CD4-positive, alpha-beta T cell treated with Interleukin-2 at 100 ng/mL for 4 hours (primary cell): Measurements from ENCODE around the gene C1GALT1.

ENCODE experiments used
- DNase-seq: peaks from one replicate; pipeline ENCODE4 v3.0.0-alpha.2; 2020; ENCODE audit warnings: low spot score

C1GALT1 gene

DNA sequence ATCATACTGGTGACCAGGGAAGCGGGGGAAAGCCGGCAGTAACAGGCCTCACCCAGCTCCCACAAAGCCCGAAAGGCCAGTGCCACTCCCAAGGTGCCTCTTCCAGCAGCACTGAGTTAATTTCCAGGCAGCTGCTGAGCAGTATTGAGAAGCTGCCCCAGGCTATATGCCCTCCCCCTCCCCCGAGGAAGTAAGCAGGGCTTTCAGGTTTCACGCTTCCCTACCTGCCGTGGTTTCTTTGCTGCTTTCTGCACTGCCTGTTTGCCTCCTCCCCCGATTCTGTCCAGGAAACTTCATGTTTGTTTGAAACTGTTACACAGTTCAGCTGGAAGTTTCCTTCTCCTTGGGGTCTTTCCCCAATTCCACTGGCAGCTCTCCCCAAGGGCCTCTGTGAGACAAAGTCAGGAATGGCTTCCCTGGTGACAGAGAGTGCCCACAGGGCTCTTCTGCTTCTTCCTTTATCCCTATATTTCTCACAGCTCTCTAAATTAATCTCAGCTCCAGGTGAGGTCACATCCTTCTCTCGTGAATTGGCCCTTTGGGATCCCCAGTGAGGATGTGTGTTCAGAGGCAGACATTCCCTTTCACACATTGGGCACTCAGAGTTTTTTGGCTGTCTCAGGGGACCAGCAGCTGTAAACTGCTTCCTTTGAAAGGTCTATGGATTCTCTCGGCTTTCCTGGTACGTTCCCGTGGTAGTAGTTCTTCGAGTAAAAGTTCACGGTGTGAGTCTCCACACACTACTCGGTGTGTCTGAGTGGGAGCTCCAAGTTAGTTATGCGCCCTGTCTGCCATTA is 19.4 kb downstream of the C1GALT1 start:
- peak; percentile 41 for DNase-seq

DNA sequence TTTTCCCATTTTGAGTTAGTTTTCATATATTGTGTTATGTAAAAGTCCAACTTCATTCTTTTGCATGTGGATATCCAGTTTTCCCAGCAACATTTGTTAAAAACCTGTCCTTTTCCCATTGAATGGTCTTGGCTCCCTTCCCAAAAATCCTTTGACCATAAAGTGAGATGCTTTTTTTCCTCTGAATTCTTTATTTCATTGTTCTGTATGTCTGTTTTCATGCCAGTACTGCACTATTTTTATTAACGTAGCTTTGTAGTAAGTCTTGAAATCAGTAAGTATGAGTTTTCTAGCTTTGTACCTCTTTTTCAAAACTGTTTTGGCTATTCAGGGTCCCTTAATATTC is 20.0 kb downstream of the C1GALT1 start:
- DNase-seq: no peak

DNA sequence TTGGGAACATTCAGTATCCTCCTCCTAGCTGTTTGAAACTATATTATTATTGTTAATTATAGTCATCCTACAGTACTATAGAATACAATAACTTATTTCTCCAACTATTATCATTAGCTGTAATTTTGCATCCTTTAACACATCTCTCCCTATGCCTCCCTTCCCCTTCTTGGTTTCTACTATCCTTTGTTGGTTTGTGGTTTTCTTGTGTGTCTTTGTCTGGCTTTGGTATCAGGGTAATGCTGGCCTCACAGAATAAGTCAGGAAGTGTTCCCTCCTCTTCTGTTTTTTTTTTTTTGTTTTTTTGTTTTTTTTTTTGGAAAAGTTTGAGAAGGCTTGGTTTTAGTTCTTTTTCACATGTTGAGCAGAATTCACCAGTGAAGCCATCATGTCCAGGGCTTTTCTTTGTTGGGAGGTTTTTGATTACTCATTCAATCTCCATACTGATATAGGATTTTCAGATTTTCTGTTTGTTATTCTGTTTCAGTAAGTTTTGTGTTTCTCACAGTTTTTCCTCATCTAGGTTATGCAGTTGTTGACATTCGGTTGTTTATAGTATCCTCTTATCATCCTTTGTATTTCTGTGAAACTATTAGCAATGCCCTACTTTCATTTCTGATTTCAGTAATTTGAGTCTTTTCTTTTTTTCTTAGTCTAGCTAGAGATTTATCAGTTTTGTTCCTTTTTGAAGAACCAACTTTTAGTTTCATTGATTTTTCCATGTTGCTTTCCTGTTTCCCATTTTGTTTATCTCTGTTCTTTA is 21.6 kb downstream of the C1GALT1 start:
- DNase-seq: no peak

DNA sequence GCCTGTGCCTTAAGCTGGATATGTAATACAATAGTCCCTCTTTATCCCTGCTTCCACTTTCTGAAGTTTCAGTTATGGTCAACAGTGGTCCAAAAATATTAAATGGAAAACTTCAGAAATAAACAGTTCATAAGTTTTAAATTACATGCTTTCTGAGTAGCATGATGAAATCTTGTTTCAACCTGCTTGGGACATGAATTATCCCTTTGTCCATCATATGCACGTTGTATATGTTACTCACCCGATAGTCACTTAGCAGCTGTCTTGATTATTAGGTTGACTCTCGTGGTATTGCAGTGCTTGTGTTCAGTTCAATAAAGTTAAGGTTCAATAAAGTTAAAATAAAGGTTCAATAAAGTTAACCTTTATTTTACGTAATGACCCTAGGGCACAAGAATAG is 25.5 kb downstream of the C1GALT1 start:
- no peak for DNase-seq

DNA sequence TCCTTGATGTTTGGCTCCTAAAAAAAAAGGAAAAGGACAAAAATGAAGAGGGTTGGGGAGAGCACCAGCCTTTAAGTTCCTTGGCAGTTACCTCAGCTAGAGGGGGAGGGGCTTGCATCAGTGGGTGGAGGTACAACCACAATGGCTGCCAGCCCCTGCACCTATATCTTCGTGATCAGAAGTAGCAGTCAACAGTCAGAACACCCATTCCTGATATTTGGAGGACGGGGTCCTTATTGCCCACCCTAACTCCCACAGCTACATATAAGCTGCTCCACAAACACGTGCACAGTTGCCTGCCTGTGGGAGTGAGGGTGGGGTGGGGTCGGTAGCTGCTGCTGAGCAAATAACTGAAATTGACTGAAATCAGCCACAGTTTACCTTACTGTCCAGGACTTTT is 26.2 kb downstream of the C1GALT1 start:
- DNase-seq: no peak

DNA sequence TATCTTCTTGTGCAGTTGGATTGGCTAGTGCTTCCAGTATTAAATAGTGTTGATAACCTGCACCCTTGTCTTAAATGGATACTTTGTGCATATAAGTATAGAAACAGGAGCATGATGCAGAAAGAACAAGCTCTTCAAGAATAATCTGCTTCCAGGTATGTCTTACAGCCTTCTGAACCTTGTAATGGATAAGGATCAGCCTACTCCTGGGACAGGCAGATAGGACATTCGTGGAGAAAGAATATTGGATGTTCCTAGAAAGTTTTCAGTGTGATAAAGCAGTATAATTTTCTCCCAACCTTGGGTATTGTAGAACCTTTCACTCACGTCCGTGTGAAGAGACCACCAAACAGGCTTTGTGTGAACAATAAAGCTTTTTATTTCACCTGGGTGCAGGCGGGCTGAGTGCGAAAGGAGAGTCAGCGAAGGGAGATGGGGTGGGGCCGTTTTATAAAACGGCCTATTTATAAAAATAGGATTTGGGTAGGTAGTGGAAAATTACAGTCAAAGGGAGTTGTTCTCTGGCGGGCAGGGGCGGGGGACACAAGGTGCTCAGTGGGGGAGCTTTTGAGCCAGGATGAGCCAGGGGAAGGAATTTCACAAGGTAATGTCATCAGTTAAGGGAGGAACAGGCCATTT is 27.2 kb downstream of the C1GALT1 start:
- DNase-seq: no peak

DNA sequence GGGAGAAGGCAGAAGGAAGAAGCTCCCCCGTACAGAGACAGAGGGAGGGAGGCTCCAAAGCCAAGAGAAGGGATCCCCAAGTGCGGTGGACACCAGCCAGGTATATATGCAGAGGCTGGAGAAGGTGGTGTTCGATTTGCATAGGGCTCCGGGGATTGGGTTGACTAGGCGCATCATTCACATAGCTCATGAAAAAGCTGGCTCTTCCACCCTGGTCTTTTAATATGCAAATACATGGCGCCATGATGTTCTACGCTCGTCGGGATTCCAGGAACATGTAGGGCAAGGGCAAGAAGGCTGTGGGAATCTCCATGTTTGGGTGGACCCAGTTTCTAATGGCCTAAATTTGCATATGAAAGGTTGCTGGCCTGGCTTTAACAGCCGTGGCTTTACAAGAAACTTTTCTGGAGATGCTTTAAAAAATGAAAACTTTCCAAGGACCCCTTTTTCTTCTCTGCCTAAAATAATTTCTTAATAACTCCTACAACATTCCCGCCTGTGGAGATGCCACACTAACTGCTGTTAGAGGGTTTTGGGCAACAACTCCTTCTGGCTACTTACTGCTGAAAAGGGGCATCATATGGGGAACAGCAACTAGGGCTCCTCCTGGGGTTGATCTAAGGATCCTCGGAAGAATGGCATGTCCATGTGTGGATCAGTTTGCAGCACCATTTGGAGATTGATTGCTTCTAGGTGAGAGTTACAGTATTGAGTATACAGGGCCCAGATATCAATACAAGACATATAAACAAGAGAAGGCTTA is 28.3 kb downstream of the C1GALT1 start:
- DNase-seq: no peak

DNA sequence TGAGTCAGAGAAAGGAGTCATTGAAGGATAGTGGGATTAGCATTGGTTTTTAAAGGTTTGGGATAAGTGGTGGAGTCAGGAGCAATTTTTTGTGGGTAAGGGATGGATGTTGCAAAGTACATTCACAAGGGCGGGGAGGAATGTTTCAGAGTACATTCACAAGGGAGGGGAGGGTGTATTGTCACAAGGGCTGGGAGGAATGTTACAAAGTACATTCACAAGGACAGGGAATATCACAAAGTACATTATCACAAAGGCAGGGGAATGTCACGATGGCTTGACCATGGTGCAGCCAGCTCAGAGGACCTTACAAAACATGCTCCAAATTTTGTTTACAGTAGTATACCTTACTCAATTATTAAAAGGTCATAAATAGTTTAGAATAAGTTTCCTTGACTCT is 30.3 kb downstream of the C1GALT1 start:
- no peak for DNase-seq

DNA sequence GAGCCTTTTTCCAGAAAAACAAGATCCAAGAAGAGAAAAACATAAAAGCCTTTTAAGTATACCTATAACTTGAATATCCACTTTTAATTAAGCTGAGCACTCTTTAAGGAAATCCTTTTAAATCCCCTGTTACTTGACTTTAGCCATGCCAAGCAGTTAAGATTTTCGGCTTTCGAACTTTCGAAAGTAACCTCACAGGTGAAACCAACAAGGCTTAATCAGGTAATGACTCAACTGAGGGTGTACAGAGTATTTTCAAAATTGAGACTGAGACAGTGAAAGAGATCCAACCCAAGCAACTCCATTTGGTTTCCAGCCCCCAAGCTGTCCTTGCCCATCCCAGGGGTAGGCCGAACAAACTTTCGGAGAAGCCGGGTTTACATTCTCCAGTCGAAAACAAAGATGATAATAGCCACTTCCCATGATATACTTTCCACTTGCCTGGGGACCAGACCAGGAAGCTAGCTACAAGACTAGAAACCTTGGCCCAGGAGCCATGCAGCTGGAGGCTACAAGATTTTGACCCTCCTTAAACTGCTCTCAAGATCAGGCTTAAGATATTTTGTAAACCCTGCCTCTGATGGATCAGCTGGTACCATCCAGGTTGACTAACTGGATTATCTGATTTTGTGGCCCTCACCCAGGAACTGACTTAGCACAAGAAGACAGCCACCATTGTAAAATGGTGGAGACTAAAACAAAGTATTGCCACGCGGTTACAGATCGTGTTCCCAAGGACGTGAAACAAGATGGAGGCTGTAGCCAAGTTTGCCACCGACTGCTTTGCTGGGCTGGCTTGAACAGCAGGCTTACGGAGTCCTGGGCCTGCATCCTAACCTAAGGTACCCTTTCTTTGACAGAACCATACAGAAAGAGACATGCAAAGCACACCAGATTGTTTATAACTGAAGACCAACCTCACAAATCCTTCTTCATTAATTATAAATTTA is 32.3 kb downstream of the C1GALT1 start:
- DNase-seq: no peak

DNA sequence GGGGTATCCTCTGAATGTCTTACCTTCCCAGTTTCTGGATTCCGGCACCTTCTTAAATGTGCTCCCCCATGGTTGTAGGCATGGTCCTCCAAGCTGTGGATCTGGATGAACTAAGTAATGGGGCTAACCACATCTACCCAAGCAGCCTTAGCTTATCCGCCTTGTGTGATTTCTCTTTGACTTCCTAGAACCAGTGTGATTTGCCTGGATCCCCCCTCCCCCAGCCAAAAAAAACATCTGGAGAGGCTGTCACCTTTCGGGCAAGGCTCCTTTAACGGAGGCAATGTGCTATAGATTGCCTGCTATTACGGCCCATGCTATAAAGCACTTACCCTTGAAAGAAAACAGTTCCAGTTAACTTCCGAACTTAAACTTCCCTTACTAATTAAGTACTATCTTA is 33.9 kb downstream of the C1GALT1 start:
- DNase-seq: no peak

DNA sequence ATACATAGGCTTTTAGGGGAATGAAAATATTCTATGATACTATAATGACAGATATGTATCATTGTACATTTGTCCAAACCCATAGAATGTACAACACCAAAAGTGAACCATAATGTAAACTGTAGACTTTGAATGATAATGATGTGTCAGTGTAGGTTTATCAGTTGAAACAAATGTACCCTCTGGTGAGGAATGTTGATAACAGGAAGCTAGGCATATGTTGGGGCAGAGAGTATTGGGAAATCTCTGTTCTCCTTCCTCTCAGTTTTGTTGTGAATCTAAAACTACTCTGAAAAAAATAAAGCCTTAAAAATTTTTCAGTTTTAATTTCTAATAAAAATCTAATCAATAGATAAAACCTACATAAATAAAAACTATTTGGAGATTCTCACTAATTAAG is 36.9 kb downstream of the C1GALT1 start:
- no peak for DNase-seq

DNA sequence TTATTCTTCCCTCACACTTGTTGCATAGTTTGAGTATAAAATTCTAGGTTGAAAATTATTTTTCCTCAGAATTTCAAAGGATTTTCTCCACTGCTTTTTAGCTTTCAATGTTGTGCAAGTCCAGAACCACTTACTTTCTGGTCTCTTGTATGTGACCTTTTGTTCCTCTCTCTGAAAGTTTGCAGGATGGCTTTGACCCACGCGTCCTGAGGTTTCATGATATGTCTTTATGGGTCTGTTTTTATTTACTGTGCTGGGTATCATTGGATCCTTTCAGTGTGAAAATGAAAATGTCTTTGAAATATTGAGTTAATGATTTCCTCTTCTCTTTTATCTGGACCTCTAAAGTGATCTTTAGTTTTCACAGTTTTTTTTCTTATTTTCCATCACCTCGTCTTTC is 38.5 kb downstream of the C1GALT1 start:
- no peak for DNase-seq

DNA sequence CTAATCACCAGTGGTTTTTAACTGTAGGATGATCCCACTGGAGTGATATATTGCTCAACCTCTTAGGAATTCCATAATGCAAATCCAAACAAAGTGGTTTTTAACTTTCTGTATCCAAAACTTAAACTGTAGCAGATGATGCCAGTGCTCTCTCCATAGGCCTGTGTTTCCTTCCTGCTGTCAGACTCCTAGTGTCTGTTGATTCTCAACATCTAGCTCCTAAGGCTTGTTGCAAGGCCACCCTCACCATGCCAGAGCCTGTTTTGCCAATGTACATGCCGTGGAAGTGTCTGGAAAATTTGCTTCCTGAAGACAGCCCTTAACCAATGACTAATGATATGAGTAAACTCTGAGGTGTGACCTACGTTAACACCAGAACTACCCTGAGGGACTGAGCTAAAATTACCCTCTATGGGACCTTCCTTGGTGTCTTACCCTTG is 39.3 kb downstream of the C1GALT1 start:
- no peak for DNase-seq

DNA sequence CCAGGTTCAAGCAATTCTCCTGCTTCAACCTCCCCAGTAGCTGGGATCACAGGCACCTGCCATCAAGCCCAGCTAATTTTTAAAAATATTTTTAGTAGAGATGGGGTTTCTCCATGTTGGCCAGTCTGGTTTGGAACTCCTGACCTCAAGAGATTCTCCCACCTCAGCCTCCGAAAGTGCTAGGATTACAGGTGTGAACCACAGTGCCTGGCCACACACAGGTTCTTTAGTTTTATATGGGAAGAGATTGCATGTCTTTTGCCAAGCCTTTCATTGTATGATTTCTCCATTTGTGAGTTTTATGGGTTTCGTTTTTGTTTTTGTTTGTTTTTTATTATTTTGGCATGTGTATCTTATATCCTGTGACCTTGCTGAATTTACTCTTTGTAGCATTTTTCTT is 40.9 kb downstream of the C1GALT1 start:
- no peak for DNase-seq

DNA sequence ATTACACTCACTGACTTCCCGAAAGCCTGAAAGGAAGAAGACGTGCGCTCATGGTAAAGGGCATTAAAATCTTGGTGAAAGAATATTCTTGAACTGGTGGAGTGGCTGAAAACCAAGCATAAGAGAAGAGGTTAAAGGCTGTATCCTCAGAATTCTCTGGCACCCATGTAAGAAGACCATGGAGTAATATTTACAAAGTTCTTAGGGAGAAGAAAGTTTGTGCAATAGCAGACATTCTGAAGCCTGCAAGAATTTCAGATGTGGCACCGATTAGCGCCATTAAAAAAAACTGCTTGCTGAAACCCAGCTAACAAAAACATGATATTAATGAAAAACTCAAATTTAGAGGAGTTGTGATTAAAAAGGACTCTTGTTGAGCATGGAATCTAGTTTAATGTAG is 44.1 kb downstream of the C1GALT1 start:
- DNase-seq: no peak

DNA sequence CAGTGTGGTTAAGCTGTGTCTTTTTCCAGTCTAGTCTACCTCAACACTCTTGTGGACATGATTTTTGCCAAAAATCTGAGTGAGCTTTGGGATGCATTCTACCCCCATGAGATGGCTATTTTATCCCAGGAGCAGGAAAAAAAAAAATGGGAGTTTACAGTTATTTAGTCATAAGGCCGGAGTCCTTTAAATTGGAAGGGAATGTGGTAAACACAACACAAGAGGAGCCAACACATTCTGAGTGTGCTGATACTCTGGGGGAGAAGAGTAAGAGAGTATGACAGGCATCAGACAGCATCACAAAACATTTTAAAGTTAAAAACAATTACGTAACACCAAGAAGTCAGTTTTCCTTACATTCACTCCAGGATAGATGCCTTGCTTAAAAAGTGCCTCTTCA is 46.1 kb downstream of the C1GALT1 start:
- no peak for DNase-seq

DNA sequence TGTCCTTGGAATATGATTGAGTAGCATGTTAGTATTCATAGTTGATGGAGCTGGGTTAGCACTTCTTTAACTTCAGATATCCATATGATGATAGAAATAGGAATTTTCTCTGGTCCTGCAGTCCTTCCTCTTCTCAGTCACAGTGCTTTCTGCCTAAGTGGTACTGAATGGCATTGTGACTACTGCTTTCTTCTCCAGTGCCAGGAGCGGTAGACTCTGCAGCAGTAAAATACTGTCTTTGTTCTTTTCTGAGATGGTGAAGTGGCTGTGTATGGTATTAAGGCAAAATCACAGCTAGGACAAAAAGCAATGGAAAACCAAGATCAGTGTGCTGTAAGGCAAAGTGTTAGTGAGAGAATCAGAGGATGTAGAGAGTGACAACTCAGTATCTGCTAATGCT is 46.6 kb downstream of the C1GALT1 start:
- no peak for DNase-seq

DNA sequence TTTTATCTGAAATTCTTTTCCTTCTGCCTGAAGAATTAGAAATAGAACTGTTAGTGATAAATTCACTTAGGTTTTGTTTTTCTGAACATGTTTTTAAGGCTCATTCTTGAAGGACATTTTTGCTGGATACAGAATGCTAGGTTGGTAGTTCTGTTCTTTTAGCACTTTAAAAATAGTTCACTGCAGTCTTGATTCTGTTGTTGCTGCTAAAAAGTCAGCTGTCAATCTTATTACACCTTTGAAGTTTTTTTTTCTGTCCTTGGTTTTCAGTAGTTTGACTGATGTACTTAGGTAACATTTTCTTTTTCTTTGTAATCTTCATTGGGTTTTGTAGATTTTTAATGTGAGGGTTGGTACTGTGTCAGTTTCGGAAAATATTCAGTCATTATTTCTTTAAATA is 48.7 kb downstream of the C1GALT1 start:
- no peak for DNase-seq

DNA sequence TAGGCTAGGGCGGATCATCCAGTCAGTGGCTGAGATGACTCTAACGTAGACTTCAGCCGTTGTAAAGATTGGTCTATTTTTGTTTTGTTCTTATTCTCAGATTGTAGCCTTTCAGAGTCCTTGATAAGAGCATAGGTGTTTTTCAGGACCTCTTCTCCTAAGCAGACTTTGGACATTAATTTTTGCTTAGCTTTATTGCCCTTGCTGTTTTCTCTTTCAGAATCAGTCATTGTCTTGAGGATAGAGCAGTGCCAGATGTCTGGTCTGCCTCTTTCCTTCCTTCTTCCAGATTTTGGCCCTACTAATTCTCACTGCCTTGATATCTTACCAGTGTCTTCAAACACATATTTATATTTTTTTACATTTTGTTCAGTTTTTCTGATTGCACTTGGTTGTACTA is 49.5 kb downstream of the C1GALT1 start:
- DNase-seq: no peak

DNA sequence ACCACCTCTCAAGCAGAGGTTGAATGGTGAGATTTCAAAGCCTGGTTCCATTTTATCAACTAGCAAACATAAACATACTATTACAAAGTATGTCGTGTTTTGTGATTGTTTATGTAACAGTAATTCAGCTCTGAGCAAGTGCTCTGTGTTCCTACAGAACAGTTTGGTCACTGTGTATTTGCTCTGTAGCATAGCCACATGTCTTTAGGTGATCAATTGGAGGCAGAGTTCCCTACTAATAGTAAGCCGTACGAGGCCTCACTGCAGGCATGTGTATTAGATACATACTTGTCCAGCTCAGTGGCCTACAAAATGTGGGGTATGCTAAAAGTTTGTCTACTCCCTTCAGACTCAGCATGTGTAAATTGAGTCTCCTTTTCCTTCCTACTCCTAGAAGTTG is 53.0 kb downstream of the C1GALT1 start:
- no peak for DNase-seq

DNA sequence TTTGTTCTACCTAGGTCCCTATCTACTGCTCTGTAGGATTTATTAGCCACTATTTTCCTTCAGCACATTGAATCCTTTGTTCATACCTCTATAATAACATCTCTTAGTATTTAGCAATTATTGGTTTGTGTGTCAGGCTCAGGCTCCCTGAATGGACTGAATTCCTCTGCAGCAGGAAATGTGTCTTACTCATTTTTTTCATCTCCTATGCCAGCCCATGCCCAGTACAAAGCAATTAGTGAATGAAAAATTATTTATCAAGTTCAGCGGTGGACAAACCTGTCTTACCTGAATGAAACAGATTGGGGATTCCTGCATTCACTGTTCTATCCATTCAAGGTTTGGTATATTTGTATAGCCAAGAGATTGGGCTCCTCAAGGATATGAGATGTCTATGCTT is 53.7 kb downstream of the C1GALT1 start:
- no peak for DNase-seq
